ENCODE results near the gene FARS2. TPM values are rescaled to one million over a fixed set of nuclear protein-coding genes. Genes with fewer than 3 reads are reported as not detected.

The FARS2 gene
- total and polyA plus RNA-seq, 2 donors (not counting 3 experiments of a cell fraction or from before 2014, with no cell fraction given): 20.2 to 20.5 TPM

- no peak overlapping the region for H3K27ac ChIP-seq (ENCODE audit: insufficient read depth, low read depth, low read length)
- H3K4me3 ChIP-seq (replicated peaks in 1 of 3; ENCODE audit: insufficient read depth in 1 of 3, low read depth in 1 of 3, low read length in 3 of 3): no peak overlapping the region
- H3K9me3 ChIP-seq (replicated peaks; ENCODE audit: control insufficient read depth, insufficient read depth, low read length): no peaks in the 10 kb centered on the region
- H4K20me1 ChIP-seq (replicated peaks; ENCODE audit: control insufficient read depth, extremely low read depth, insufficient read depth, low read length): no peaks in the 10 kb centered on the region
- ChIA-PET POLR2A (no interaction called here), CTCF (no interaction called here)
- H3K36me3 ChIP-seq (ENCODE audit: control insufficient read depth in 2 of 2, extremely low read depth in 1 of 2, insufficient read depth in 2 of 2, low read length in 2 of 2): no peaks in the 10 kb centered on the region
- dilution Hi-C loops (cut with MboI; ENCODE audit: extremely low pct_ligation_motif_present, low sequenced_read_pairs): no loop called here
- H3K27me3 ChIP-seq (ENCODE audit: control insufficient read depth in 2 of 2, insufficient read depth in 2 of 2, low read length in 2 of 2): no peaks in the 10 kb centered on the region
- H3K4me1 ChIP-seq (ENCODE audit: control insufficient read depth, extremely low read depth, insufficient read depth, low read length): no peaks in the 10 kb centered on the region
- intact Hi-C loops (cut with micrococcal nuclease): no loop called here
- no peak for TF ChIP-seq EZH2 (IDR thresholded peaks at IDR 0.05; ENCODE audit: borderline replicate concordance, low read depth, low read length, severe bottlenecking)
- TF ChIP-seq MAX (IDR thresholded peaks at IDR 0.05; ENCODE audit: insufficient read depth, insufficient read length): no peak
- no peak for TF ChIP-seq POLR2AphosphoS5 (IDR thresholded peaks at IDR 0.05; ENCODE audit: insufficient read depth, low read depth, low read length)
- TF ChIP-seq POLR2A (IDR thresholded peaks at IDR 0.05; ENCODE audit: low read depth, low read length): no peak
- TF ChIP-seq MYC (IDR thresholded peaks at IDR 0.05; ENCODE audit: low read depth, low read length): no peak
- no peak for TF ChIP-seq CTCF (IDR thresholded peaks at IDR 0.05; ENCODE audit: extremely low read depth in 1 of 2, insufficient read depth in 1 of 2, low read depth in 1 of 2, low read length in 2 of 2)
- TF ChIP-seq JUN (IDR thresholded peaks at IDR 0.05; ENCODE audit: borderline replicate concordance, insufficient read depth, insufficient read length, low read depth): no peak
- no peak overlapping the region for H2AFZ ChIP-seq (ENCODE audit: low read depth, low read length)
- no peak overlapping the region for H3K9ac ChIP-seq (replicated peaks; ENCODE audit: extremely low read depth, insufficient read depth, low read length)
- H3K79me2 ChIP-seq (ENCODE audit: control insufficient read depth, insufficient read depth, low read length): no peaks in the 10 kb centered on the region
- H3K9me1 ChIP-seq (replicated peaks; ENCODE audit: control insufficient read depth, extremely low read depth, insufficient read depth, low read length): no peaks in the 10 kb centered on the region
- FAIRE-seq: no peak
- no peak overlapping the region for H3K4me2 ChIP-seq (ENCODE audit: insufficient read depth, low read length)
- no TSS peak for BruUV-seq (replicated peaks)
- no peak for DNase-seq (ENCODE audit: low read depth, low spot score)
Observed at GRCh38 chr6:5279891-5280338, 18.6 kb downstream of the FARS2 start.
